ENCODE results near the gene CCDC167.

DNA sequence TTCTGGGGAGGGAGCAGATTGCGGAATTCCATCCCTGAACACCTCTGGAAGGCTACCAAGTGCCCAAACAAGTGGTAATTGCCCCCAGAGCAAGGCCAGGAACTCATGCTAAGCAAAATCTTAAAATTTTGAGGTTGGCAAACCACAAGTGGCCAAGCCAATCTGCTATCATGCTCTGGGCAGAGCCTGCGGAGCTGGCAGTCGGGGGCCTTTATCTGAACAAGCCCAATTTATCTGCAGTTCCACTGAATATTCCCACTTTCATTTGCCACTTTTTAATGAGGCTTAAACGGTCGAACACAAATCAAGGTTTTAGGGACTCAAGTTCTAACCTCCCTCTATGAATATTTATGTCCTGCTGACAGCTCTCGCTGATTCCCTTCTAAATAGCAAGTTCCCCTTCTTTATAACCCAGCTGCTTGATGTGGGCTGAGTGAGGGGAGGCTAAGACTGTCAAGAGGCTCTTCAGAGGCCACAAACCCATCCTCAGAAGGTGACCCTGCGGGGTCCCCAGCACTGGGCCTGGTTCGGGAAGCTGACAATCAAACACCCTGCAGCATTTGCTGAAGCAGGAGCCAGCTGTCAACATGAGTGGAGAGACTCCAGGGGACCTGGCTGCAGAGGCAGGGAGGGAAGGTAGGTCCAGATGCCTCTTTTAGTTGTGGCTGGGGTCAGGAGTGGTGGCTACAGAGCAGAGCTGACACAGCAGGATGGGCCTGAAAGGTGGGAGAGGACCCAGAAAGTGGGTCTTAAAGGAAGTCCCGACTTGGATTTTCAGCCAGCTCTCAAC, 11.9 kb downstream of the CCDC167 start:
- TF ChIP-seq CTCF (IDR thresholded peaks at IDR 0.05; ENCODE audit: low read depth, low read length) (no peak), POLR2A (IDR thresholded peaks at IDR 0.05; ENCODE audit: extremely low read depth, insufficient read length) (no peak), MAX (IDR thresholded peaks at IDR 0.05; ENCODE audit: low read depth, low read length) (no peak)

Data from NB4 (cell line).